NCI-H2081 treated with DMSO at 0.1 percent for 48 hours (cell line): ENCODE data around the gene TRMT6.

ENCODE experiments used
- DNase-seq: peaks from one replicate; lab custom pipeline; 2025; lab: John Stamatoyannopoulos, UW

Gene TRMT6

DNA sequence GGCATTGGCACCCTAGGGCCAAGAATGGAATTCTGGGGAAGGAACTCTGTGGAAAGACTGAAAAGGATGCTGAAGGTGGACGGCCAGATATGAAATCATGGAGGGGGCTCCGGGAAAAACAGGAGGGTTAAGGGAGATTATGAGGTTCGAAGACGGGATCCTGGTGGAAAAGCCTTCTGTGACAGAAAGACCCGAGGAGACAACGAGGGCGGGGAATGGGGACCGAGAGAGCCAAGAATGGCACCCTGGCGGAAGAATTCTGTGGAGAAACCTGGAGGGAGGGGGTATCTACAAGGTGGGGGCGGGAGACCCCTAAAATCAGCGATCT, 426 bp downstream of the TRMT6 start:
- DNase-seq = no peak

DNA sequence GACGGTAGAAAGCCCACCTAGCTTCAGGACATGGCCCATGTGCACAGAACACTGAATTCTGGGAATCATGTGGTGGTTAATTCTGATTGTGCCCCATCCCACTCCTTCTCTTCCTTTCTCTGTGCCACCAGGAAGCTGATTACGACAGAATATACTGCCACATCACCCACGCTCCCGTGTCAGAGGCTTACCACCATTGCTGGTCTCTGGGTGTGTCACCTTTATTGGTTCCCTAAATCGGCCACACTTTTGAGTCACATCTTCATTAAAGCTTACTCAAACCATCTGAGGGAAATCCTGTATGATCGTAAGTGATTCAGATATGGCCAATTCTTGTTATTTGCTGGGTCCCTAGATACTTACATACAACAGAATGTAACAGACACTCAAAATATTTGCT, 3.1 kb downstream of the TRMT6 start:
- no peak for DNase-seq

DNA sequence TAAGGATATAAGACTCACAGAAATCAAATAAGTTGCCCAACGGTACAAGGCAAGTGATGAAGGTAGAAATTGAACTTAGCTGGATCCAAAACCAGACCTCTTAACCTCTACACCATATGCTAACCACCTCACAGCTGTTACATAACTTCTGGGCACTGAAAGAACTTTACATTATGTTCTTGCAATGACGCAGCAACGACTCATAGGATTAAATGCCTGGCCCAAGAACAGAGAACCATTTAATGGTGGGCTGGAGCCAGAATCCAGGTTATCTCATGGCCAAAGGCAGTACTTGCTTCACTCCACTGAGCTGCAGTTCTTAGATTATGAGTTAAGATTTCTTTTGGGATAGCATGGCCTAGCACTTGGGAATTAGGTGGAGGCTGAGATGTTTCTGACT, 4.4 kb downstream of the TRMT6 start:
- DNase-seq = no peak

DNA sequence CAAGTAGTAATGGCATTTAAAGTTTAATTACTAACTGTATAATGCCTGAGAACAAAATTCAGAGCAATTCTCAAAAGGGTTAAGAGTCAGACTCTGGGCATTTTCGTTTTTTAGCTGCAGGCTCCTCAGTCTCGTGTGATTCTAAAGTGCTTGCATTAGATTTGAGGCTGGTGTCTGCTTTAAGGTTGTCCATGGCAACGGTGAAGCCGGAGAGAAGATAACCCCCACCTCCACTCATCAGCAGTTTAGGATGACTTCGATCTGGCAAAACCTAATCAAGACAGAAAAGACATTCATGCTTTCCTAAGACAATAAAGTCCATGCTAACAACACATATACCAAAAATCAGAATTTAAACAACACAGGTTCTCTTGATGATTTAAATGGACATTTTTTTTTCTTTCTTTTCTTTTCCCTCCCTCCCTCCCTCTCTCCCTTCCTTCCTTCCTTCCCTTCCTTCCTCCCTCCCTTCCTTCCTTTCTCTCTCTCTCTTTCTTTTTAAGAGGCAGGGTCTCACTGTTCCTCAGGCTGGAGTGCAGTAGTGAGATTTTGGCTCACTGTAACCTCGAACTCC, 11.8 kb downstream of the TRMT6 start:
- no peak for DNase-seq

DNA sequence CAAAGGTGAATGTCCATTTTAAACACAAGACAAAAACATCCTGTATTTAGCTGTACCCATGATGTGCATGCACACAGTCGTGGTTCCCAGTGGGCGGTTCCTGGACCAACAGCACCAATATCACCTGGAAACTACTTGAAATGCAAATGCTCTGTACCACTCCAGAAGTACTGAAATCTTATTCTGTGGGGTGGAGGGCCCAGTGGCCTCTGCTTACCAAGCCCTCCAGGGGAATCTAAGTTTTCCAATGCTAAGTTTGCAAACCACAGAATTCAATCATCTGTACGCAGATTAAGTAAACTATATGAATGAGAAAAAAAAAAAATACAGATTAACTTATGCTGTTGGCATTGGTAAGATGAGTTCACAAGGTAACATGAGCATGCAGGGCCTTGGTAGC, 14.1 kb downstream of the TRMT6 start:
- no peak for DNase-seq

DNA sequence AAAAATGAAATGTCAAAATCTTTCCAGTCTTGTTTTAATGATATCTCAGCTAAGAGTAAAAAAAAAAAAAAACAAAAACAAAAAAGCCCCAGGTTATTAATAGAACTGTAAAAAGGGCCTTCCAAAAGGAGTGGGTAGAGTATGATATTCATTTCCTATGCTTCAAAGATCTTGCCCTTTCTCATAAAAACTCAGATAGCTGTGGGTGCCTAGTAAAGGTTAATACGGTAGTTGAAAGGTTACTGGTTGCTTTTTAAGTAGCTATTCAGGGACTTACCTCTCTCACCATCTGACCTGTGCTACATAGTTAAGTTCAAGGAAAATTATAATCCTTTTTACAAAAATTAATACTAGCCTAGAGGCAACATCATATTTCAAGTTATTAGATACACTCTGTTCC, 14.9 kb downstream of the TRMT6 start:
- DNase-seq = no peak

DNA sequence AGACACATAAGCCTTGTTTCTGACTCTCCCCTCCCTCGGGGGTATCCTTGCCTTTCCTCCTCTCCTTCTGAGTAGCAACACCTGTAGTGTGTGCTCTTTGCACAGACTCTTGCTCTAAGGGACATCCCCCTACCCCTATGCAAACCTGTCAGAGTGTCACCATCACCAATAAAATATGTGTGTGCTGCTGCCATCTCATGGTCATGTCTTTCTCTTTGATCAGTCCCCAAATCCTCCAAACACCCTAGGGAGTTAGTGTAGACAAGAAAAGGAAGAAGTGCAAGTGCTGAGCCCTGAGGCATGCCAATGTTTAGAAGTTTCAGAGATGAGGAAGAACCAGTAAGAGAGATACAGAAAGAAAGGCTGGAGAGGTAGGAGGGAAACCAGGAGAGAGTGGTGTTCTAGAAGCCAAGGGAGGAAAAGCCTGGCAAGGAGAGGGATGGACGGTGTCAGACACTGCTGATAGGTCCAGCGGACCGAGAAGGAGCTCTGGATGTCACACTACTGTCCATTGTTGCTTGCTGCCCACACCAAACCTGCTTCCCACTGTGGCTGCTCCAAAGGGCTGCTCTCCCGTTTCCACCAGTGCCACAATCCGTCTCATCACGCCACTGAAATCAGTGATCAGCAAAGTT, 16.4 kb downstream of the TRMT6 start:
- DNase-seq = no peak

DNA sequence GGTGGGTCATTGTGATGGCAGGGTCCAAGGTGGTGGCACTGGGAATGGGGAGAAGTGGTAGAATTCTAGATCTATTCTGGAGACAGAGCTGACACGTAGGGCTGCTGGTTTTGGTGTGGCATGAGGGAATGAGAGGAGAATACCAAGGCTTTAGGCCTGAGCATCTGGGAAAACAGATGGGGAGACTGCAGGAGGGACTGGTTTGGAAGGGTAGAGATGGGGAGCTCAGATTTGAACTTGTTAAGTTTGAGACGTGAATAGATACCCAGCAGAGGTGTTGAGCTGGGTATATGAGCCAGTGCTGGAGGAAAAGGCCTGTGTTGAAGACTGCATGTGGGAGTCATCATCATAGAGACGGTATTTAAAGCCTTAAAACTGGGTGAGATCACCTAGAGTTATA, 17.5 kb downstream of the TRMT6 start:
- DNase-seq = no peak

DNA sequence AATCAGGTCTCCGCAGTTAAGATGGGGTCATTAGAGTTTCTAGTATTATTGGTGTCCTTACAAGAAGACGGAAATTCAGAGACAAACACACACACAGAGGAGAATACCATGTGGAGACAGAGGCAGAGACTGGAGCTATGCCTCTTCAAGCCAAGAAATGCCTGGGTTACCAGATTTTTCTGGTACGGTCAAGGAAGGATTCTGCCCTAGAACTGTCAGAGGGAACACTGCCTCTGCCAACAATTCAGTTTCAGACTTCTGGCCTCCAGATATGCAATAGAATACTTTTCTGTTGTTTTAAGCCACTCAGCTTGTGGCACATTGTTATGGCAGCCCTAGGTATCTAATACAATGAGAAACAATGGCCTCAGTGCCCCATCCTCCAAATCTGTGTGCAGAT, 18.9 kb downstream of the TRMT6 start:
- no peak for DNase-seq

DNA sequence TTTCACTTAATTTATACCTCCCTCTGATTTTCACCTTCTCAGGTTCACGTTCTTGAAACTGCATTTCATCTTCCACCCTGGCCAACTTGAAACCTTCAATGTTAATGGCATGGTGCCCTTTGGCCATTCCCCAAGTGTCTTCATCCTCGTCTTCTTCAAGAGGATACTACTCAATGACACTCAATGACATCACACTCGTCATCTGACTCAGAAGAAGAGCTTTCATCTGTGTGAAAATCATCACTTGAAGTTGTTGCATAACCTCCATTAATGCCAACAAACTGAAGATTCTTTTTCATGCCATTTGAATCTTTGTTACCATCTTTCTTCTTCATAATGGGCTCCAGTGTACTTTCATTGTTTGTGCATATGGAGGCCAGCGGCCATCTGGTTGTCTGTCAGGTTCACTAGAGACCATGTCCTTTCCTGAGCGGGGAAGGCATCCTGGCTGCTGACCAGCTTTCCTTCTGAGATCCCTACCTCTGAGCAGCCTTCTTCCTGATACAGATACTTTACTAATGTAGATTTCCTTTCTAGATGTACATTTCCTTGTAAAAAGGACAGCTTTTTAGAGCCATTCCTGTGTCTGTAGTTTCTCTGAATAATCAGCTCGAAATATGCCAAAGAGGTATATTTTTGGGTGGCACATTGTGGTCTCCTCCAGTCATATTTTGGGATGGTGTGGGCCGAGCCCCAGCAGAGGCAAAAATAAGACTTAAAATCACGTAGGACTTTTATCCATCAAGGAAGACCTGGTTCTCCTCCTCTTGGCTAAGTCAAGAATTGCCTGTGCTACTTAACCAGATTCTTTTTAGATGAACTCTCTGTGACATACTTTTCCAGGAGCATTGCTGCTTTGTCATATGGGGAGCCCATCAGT, 21.3 kb downstream of the TRMT6 start:
- no peak for DNase-seq

DNA sequence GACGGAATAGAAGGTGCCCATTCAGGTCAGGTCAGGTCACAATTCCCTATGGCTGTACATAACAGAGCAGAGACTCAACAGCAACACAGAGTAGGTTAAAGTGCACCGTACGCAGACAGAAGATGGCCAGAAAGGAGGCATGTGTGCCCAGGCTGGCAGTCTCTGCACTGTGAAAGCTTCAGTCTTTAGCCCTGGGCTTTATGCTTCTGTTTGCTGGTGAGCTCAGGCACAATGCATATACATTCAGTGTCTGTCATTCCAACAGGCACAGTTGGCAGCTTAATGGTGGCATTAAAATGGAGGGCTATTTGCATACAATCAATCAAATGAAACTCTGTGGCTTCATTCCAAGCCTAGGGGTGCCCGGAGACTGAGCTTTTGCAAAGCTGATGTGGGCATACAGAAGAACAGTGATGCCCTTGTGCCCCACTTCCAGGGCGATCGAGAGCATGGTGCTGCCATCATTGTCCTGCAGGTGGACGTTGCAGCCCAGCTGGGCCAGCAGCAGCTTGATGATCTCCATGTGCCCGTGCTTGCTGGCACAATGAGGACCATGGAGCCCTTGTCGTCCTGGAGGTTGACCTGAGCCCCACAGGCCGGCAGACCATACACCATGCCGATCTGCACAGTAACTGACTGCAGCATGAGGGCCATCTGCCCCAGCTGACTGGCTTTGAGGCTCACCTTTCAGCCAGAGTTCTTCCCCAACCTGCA, 22.4 kb downstream of the TRMT6 start:
- no peak for DNase-seq

DNA sequence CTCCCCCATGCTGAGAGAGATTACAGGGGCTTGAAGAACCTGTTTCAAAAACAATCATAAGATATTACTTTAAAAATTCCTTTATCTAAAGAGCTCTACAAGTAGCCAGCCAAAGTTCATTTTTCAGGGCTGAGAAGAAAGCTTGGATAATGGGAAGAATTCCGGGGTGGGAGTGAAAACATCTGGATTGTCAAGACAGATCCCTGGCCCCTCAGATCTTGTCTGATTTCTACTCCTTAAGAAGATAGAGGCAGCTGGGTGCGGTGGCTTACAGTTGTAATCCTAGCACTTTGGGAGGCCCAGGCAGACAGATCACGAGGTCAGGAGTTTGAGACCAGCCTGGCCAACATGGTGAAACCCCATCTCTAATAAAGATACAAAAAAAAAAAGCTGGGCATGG, 24.8 kb downstream of the TRMT6 start:
- DNase-seq = no peak

DNA sequence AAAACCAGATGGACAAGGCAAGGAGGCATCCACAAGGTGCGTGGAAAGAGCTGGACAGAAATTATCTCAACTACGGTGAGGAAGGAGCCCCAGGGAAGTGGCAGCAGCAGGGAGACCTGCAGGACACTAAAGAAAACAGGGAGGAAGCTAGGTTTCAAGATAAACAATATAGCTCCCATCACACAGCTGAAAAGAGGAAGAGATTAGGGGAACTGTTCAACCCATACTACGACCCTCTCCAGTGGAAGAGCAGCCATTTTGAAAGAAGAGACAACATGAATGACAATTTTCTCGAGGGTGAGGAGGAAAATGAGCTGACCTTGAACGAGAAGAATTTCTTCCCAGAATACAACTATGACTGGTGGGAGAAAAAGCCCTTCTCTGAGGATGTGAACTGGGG, 26.8 kb downstream of the TRMT6 start:
- DNase-seq = no peak

DNA sequence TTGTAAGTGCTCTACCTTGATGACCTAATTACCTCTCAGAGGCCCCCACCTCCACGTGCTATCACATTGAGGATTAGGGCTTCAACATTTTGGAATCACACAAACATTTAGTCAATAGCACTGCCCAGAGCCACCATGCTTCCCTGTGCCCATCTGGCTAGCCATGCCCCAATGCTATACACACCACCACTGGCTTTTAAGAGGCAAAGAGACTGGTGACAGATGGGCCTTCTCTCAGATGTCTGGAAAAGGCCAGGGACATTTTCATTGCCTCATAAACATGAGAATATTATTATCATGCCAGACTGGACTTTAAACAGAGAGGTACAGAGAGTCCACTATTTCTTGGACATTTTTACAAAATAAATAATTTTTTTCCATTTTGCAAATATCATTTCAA, 29.8 kb downstream of the TRMT6 start:
- no peak for DNase-seq

DNA sequence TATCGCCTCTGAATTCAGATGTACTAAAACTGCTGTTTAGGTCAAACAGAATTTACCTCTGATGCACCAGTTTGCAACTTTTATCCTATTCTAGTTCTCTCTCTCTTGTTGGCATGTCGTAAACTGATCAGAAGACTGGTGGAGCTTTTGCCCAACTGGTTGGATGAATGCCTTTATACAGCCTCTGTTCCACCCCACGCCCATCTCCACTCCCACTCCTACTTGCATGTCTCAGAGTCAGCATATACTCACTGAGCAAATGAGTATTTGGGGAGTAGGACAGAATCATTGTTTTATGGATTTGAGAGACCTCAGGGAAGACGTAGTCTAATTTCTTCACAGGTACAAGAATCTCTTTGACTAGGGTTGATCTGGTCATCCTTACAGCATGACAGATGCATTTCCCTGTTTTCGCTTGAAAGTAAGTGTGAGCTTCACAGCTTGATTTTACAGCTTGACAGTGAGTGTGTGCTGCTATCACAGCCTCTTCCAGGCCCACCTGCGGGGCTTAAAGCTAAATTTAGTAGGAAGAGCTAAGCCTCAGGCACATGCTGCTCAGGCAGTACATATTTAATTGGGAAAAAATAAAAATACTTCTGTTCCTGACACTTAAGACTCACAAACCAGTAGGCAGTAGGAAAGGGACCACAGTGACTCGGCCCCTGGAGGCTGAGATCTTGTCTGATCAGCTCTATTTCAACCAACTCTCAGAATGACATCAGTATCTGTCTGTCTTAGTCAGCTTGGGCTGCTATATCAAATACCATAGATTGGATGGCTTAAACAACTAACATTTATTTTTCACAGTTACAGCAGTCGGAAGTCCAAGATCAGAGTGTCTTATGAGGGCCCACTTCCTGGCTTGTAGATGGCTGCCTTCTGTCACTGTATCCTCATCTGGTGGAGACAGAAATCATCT, 30.4 kb downstream of the TRMT6 start:
- DNase-seq = no peak

DNA sequence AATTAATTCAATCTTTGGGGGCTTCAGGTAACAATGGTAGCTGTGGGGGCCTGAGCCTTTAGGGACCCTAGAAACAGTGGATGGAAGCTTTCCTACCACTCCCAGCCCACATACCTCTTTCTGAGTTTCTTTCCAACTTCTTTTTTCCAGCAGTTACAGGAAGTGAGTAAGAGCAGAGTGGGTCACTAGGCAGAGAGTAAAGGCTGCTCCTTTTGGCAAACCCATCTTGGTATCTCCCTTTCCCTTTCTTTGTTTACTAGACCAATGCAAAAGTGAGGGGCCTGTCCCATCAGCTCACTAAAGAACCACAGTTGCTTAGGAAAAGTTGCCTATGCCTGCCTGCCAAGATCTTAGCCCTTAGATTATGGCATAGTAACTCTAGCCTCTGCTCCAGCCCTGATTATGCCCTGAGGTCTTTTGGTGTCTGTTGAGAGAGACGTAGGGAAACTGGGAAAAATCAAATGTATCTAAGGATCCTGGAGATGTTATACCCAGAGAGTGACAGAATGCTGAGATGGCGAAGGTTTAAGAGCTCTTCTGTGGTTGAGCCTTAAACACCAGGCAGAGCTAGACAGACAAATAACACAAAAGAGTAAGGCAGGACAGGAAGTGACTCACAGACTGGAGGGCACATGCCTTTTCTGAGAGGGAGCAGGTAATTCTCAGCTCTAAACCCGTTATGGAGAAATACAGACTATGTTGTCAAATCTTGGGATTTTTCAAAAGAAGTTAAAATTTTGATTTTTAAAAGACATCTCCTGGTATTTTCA, 31.3 kb downstream of the TRMT6 start:
- no peak for DNase-seq

DNA sequence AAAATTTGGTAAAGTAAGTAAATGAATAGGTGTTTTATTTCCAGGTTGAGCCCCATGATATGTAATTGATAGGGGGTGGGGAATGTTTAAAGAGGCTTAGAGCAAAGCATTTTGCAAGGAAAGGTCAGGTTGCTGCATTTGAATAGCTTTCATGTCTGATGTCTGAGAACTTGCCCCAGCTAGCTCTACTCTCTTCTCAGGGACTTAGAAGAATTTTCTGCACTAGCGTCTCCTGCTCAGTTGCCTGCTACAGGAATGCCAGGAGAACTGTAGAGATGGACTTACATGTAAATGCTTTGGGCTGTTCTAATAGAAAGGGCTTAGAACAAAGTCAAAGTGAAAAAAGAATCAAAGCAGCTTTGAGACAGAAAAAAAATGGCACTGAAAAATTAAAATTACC, 35.5 kb downstream of the TRMT6 start:
- no peak for DNase-seq

DNA sequence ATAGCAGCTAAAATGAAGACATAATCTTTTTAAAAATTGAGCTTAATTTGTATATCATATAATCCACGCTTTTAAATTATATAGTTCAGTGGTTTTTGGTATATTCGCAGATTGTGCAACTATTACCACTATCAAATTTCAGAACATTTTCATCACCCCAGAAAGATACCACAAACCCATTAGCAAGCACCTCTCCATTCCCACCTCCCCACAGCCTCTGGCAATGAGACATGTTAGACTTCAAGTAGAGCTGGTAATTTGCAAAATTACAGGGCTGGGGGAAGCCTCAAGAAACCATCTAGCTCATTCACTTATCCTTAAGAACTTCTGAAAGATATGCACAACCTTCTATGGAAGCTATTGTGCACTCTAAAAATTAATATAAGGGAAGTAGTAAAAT, 37.2 kb downstream of the TRMT6 start:
- DNase-seq = no peak

DNA sequence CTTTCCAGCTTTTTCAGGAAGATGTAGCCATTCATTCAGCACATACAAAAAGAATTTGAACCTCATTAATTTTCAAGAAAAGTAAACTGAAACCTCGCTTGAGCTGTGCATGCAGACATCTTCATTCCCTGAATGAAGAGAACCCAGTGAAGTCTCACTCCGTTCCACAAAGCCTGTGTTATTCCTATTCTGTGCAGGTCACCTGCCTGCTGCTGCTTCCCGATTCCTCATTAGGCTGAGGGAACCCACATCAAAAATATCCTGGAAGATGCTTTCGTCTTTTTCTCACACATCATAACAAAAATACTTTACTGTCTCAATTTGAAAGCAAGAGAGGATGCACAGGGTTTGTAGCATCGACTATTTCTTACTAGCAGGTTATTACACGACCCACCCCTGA, 40.1 kb downstream of the TRMT6 start:
- no peak for DNase-seq

DNA sequence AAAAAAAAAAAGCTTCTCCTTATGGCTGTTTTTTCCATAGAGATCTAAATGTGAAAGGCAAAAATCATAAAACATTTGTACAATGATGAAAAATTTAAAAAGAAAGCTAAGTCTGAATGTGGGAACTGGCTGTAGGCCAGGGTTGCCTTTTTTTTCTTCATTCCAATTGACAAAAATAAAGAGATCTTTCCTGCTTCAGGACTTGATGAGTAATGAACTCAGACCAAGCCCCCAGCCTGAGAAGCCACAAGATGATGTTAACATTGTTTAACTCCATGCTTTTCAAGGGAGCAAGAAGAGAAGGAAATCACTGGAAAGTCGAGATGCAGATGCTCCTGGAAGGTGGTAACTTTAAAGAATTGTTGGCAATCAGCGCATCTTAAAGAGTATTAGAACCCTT, 41.4 kb downstream of the TRMT6 start:
- no peak for DNase-seq

DNA sequence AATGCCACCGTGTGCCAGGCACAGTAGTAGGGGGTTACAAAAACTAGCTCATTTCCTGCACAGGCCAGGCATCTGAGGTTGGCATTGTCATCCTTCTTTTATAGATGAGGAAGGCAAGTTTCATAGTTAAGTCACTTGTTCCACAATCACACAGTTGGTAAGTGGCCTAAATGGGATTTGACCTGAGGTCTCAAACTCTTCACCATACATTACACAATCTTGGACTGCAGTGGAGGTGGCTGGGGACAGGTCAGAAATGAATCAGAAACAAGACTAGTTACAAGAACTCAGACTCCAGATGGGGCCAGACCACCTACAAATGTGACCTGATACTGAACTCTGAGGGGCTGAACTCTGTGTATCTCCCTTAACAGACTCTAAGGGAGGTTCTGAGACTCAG, 49.4 kb downstream of the TRMT6 start:
- DNase-seq = no peak
